Mononuclear cell (primary cell): ENCODE data around the gene SLC22A8. TPM values are rescaled to one million over a fixed set of nuclear protein-coding genes. Genes with fewer than 3 reads are reported as not detected.

Experiments used
- H3K27me3 ChIP-seq: 2 replicates; pipeline ENCODE4 v1.6.0; 2011; ENCODE audit warnings: low read length, control low read depth; ENCODE audit not compliant: insufficient read depth
- H3K4me1 ChIP-seq: 2 replicates; pipeline ENCODE4 v1.5.1; 2011; ENCODE audit warnings: mild to moderate bottlenecking, low read length, control low read depth; ENCODE audit not compliant: insufficient read depth
- H3K4me3 ChIP-seq: 2 replicates; pipeline ENCODE4 v1.5.1; 2011; ENCODE audit warnings: mild to moderate bottlenecking, low read length, moderate library complexity
- H3K9me3 ChIP-seq: 2 replicates; pipeline ENCODE4 v1.5.1; 2011; ENCODE audit warnings: low read depth, mild to moderate bottlenecking, control low read depth, low read length
- total RNA-seq: library from RNA; depleted of rRNA; stranded (reverse); fragments of >200 nt; gene quantifications from one replicate; pipeline ENCODE4 v1.2.3, GENCODE V29; 2012

SLC22A8 gene
- total RNA-seq, 1 donor = not detected

DNA sequence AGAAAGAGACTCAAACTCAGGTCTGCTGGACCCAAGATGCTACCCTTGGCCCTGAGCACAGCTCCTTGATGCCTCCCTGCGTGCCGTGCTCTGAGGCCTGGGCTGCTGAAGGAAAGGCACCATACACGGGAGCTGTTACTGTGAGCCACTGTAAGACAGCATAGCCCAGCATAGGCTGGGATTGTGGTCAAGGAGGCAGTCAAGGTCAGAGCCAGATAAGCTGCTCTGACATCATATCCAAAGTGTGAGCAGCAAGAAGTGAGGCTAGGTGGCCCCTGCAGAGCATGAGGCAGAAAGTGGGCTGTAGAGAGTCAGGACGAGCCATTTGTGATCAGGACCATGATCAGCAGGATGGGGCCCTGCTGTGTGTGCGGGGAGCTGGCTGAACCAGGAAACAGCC lies 7.7 kb downstream of the SLC22A8 start:
- no peaks in the 10 kb centered on the region for H3K9me3 ChIP-seq
- H3K4me1 ChIP-seq = no peaks in the 10 kb centered on the region

DNA sequence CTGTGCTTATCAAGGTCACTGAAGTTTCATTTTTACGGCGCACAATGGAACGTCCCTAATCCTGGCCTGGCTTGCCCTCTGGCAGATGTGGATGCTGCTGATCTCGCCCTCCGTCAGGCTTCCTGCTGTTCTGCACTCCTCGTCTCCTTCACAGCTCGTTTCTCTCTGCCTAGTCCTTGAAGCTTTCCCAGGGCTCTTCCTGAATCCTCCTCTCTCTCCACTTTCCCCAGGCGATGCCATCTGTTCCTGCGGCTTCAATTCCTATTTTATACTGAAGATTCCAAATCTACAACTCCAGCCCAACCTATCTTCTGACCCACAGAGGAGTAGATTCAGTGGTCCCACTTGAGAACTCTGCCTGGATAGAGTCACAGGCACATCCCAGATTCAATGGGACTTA lies 14.2 kb downstream of the SLC22A8 start:
- Histone ChIP-seq H3K9me3 (no peaks in the 10 kb centered on the region), H3K4me1 (no peaks in the 10 kb centered on the region), H3K4me3 (no peak overlapping the region), H3K27me3 (no peaks in the 10 kb centered on the region)

More for the DNA sequence above, 7.7 kb downstream of the SLC22A8 start:
- no peak overlapping the region for H3K4me3 ChIP-seq
- no peaks in the 10 kb centered on the region for H3K27me3 ChIP-seq

DNA sequence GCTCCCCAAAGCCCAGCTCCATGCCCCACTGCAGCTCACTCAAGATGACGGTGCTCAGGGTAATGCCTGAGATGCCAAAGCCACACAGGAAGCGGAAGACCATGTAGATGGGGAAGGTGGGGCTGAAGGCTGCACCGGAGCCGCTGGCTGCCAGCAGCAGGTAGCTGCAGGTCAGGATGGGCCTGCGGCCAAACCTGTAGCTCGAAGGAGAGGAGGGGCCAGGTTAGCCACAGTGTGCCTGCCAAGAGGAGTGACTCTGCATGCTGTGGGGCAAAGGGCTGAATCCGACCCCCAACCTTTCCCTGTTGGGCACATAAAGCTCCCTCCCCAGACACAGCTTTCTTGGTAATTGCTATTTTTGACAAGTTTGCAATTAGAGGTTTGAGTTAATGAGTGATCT lies 16.0 kb downstream of the SLC22A8 start:
- no peaks in the 10 kb centered on the region for H3K27me3 ChIP-seq
- no peaks in the 10 kb centered on the region for H3K9me3 ChIP-seq
- H3K4me1 ChIP-seq = no peaks in the 10 kb centered on the region
- no peak overlapping the region for H3K4me3 ChIP-seq

DNA sequence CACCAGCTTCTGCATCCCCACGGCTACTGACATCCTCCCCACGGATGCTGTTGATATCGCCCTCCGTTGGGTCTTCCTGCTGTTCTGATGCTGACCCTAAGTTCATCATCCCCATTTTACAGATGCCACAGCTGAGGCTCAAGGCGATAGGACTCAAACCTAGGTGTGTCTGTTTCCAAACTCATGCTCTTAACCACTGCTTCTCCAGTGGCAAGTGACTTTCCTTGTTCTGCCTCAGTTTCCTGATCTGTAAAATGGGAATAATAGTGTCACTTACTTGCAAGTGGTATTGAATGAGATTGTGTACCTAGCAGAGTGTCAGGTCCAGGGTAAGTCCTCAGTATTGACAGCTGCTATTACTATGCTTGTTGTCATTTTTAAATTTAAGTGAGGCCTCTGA lies 16.5 kb downstream of the SLC22A8 start:
- H3K9me3 ChIP-seq = no peaks in the 10 kb centered on the region
- no peaks in the 10 kb centered on the region for H3K27me3 ChIP-seq
- H3K4me1 ChIP-seq = no peaks in the 10 kb centered on the region
- no peak overlapping the region for H3K4me3 ChIP-seq

DNA sequence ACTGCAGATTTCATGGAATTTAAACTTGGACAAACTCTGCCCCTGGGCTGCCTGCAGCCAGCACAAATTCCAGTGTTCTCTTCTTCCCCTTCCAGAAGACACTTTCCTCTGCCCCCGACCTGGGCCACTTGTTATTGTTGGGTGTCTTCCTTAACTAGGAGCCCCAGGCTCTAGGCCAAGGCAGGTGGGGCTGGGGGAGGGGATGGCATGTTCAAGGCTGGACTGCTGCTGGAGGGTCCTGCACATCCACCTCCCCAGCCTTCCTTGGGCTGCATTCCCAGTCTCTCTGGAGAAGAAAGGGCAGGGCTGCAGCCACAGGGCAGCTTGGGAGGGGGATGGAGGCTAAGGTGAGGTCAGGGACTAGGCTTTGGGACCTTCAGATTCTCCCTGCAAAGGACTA lies 19.4 kb downstream of the SLC22A8 start:
- no peaks in the 10 kb centered on the region for H3K4me1 ChIP-seq
- H3K27me3 ChIP-seq = no peaks in the 10 kb centered on the region
- no peaks in the 10 kb centered on the region for H3K9me3 ChIP-seq
- no peak overlapping the region for H3K4me3 ChIP-seq

DNA sequence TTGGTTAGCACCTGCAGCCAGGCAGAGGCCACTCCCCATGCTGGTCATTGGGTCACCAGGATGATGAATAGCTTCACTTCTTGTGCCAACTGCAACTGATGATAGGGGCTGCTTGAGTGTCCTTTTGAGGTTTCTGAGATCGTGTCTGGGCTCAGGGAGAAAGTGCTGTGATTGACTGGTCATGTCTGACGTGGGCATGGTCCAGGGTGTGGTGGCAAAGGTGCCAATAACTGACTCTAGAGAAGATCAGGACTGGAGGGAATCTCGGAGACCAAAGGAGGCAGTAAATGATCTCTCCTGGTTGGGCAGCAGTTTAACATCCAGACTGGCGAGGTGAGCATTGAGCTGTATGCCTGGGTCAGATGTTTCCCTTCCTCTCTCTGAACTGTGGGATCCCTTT lies 20.9 kb downstream of the SLC22A8 start:
- no peak overlapping the region for H3K4me3 ChIP-seq
- no peaks in the 10 kb centered on the region for H3K27me3 ChIP-seq
- no peaks in the 10 kb centered on the region for H3K4me1 ChIP-seq
- H3K9me3 ChIP-seq = no peaks in the 10 kb centered on the region

DNA sequence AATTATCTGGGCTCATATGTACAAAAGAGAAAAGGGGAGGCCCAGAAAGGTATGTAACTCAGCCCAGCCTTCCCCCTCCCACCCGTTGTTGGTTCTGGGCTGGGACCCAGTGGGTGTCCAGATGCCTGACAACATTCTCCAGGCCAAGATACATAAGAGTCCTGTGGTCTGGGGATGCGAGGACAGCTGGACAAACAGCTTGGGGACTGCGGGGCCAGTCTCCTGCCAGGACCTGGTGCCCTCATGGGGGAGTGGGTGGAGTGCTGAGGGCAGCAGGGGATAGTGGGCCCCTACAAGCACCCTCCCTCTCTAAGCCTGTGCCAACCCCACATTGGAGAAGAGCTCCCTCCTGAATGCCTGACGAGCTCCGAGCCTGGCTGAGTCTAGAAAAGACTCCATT lies 27.4 kb downstream of the SLC22A8 start:
- H3K4me3 ChIP-seq = no peak overlapping the region
- H3K4me1 ChIP-seq = no peaks in the 10 kb centered on the region
- no peaks in the 10 kb centered on the region for H3K27me3 ChIP-seq
- H3K9me3 ChIP-seq = no peaks in the 10 kb centered on the region

DNA sequence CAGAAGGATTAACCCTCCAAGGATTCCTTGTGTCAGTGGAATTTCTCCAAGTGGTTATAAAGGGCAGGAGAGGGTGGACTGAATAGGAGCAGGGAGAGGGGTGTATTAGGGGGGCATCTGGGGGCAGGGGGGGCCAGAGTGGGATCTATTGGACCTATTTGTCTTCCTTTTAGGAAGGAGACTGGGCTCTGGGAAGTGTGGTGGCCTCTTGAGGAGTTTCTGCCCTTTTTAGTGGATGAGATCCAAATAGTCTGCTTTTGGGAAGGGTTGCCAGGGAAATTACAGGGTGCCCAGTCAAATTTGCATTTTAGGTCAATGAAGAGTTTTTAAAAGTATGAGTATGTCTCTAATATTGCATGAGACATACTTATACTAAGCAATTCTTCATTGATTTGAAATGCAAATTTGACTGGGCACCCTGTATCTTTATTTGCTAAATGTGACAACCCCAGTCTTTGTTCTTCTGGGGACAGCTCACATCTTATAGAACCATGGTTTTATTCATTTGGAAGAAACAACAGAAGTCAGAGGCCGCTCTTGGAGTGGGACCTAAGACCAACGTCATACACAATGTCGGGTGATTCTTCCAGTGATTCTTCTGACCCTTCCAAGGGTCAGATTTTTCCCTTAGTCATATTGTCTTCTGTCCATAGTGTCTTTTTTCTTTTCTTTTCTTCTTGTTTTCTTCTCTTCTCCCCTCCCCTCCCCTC lies 30.4 kb downstream of the SLC22A8 start:
- H3K4me1 ChIP-seq = no peaks in the 10 kb centered on the region
- H3K27me3 ChIP-seq = no peaks in the 10 kb centered on the region
- H3K4me3 ChIP-seq = no peak overlapping the region
- no peaks in the 10 kb centered on the region for H3K9me3 ChIP-seq

DNA sequence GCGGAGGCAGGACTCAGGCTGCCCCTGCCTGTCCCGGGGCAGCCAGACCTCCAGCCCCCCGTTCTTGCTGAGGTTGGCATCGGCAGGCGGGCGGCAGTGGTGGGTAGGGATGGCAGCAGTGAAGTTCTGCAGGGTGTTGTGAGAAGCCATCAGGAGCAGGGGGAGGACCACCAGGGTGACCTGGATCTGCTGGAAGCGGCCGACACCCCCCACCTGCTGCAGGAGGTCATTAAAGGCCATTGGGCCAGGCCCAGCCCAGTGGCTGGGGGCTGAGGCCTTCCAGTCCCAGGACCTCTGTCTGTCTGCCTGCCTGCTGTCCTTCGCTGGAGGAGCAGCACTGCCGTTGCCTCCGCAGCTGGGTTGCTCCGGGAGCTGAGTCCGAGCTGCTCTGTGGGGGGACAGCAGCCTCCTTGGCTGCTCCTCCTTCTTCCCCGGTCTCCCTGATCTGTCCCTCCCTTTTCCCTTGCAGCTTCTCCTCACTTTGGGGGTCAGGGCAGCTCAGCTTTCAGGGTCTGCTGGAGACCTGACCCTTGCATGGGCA lies 31.1 kb downstream of the SLC22A8 start, which contains the start of gene SLC22A6:
Gene SLC22A6 (minus strand): TSS at position 517 of the 541 bp plus-strand sequence. CDS start 277 bp downstream, at position 240.
- H3K9me3 ChIP-seq = no peaks in the 10 kb centered on the region
- H3K4me1 ChIP-seq = no peaks in the 10 kb centered on the region
- no peak within 1 kb of the TSS for H3K4me3 ChIP-seq
- H3K27me3 ChIP-seq = no peaks in the 10 kb centered on the region

DNA sequence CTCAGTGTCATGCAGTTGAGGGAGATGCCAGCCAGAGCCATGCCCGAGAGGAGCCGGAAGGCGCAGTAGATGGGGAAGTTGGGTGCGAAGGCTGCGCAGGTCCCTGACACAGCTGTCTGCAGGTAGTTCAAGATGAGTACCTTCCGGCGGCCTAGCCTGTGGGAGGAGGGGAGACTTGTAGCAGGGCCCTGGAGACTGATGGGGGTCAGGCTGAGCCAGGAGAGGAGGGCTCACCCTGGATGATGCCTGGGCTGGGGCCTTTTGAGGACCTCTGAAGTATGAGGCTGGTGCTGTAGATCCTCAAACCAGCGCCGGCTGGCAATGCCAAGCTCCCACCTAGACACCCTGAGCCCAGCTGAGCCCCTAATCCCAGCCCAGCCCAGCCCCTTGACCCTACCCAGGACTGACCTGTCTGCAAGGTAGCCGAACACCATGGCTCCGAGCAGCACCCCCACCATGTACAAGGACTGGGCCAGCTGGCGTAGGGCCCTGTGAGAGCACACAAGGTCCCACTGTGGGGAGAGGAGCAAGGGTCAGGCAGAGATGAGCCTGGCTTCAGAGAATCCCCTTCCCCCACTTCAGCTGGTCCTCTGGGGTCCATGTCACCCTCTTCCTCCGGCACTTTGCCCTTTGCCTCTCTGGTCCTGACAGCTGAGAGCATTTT lies 32.0 kb downstream of the SLC22A8 start:
- Histone ChIP-seq H3K4me3 (no peak overlapping the region), H3K9me3 (no peaks in the 10 kb centered on the region), H3K4me1 (no peaks in the 10 kb centered on the region), H3K27me3 (no peaks in the 10 kb centered on the region)

DNA sequence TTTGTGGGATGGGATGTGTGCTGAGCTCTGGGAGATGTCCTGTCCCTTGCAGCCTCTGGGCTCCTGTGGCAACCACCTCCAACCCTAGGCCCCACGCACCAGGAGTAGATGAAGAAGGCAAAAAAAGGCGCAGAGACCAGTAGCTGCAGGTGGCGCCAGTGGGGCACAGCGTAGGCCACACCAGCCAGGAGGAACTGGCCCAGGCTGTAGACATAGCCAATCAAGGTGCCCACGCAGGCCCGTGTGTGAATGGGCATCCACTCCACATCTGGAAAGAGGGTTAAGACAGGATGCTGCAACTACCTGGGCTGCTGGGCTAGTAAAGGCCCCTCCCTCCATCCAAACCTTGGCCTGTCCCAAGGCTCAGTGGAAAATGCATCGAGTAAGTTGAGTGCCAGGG lies 33.9 kb downstream of the SLC22A8 start:
- Histone ChIP-seq H3K27me3 (no peaks in the 10 kb centered on the region), H3K4me1 (no peaks in the 10 kb centered on the region), H3K9me3 (no peaks in the 10 kb centered on the region), H3K4me3 (no peak overlapping the region)

DNA sequence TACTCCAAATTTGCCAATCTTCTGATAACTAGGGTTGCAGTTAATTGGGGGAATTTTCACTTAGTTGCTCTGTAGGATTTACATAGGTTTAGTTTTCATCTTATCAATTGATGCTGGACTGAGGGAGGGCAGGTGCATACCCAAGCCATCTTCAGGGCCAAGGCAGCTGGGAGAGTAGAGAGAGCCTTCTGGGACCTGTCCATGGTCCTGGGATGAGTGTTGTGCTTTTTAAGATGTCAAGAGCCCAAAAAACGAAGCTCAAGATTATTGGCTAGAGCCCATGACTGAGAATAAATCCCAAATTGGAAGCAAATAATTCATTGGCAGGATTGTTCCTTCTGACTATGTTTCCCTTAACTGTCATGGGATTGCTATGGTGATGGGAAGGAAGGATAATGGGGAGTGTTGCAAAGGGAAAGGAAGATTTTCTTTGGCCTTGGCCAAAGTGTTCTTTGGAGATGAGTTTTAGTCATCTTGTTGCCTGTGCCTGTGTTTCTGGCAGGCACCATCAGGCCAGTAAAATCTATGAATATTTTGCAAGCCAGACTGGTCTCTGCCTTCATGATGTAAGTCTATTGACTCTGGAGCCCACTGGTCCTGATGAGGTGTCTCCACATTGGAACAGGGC lies 35.4 kb downstream of the SLC22A8 start:
- Histone ChIP-seq H3K9me3 (no peaks in the 10 kb centered on the region), H3K4me3 (no peak overlapping the region), H3K27me3 (no peaks in the 10 kb centered on the region), H3K4me1 (no peaks in the 10 kb centered on the region)

DNA sequence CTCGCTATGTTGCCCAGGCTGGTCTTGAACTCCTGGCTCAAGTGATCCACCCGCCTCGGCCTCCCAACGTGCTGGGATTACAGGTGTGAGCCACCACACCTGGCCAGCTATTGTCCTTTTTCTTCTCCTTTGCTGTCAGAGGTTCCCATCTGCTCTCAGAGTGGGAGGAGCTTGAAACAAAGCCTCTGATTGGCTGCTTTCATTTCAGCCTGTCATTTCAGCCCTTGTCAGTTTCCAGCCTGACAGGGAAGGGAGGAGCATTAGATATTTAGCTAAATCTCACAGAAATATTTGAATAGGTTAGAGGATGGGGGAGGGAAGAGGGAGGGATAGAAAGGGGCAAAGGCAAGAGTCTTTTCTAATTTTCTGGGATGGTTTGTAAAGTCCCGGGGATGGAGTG lies 39.5 kb downstream of the SLC22A8 start:
- no peaks in the 10 kb centered on the region for H3K9me3 ChIP-seq
- no peak overlapping the region for H3K4me3 ChIP-seq
- no peaks in the 10 kb centered on the region for H3K27me3 ChIP-seq

DNA sequence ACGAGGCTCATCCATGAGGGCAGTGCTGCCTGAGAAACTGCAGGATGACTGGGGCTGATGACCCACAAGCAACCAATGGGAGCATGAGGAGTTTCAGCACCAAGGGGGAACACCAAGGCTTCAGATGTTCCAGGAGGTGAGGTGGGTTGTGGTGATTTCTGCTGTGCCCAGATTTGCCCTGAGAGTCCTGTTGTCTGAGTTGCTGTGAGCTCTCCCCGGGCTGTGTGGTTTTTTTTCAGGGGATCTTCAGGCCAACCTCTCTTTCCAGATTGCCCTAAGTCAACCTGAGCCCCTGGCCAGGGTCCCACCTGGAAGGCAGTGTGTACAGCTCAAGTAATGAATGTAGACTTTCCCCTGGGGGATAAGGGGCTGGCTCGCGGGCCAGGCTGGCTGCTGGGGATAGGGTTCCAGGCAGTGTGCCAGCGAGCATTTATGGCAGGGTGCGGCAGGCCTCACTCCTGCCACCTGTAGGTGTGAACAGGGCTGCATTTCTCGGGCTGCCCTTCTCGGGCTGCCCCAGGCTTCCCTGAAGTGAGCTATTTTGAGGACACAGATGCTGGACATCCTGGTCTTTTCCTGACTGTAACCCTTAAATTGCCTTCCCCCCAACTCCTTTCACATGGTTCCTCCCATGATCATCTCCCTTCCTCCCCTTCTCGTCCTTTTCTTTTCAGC lies 40.7 kb downstream of the SLC22A8 start:
- Histone ChIP-seq H3K4me3 (no peak overlapping the region), H3K27me3 (no peaks in the 10 kb centered on the region), H3K4me1 (no peaks in the 10 kb centered on the region), H3K9me3 (no peaks in the 10 kb centered on the region)

More for the DNA sequence above, 39.5 kb downstream of the SLC22A8 start:
- no peaks in the 10 kb centered on the region for H3K4me1 ChIP-seq

DNA sequence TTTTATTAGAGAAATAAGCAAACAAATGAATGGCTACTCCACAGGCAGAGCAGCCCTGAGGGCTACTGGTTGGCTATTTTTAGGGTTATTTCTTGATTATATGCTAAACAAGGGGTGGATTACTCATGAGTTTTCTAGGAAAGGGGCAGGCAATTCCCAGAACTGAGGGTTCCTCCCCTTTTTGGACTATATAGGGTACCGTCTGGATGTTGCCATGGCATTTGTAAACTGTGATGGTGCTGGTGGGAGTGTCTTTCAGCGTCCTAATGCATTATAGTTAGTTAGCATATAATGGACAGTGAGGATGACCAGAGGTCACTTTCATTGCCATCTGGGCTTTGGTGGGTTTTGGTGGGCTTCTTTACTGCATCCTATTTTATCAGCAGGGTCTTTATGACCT lies 50.1 kb downstream of the SLC22A8 start:
- no peak overlapping the region for H3K4me3 ChIP-seq
- H3K27me3 ChIP-seq = peaks cover 6% of the 10 kb centered on the region
- H3K9me3 ChIP-seq = no peaks in the 10 kb centered on the region
- no peaks in the 10 kb centered on the region for H3K4me1 ChIP-seq
